ENCODE data around the gene CPT1B. TPM values are rescaled to one million over a fixed set of nuclear protein-coding genes. Genes with fewer than 3 reads are reported as not detected.
"Not testable (repeated sequence)": the region's sequence is repeated elsewhere in the genome, so short reads cannot be mapped to it uniquely, and the experiment has no call there.

CPT1B gene
- total and polyA plus RNA-seq, 3 experiments from 2014 or later: 0.40 to 45.0 (median 43.6) TPM

DNA sequence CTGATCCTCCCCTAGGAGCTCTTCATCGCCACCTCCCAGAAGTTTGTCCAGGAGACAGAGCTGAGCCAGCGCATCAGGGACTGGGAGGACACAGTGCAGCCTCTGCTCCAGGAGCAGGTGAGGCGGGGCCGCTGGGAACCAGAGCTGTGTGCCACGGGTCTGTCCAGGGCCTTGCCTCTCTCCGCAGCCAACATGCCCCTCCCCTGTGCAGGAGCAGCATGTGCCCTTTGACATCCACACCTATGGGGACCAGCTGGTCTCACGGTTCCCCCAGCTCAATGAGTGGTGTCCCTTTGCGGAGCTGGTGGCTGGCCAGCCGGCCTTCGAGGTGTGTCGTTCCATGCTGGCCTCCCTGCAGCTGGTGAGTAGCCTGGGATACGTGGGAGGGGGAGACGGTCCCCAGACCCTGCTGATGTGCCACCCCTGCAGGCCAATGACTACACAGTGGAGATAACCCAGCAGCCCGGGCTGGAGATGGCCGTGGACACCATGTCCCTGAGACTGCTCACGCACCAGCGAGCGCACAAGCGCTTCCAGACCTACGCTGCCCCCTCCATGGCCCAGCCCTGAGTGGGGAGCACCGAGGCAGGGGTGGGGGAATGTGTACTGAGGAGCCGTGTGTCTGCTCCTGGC is 55.3 kb downstream of the CPT1B start:
- no peak overlapping the region for H3K27ac ChIP-seq (ENCODE audit: low read depth, low read length)
- ChIA-PET POLR2A (no interaction called here), CTCF (interaction anchor here (1.0 to 3.6 kb wide), 4 partner anchors 12 to 41 kb away, joined by 3 to 58 read pairs (median 4); partner anchors contain the start of genes NCAPH2 and SYCE3)
- Mint-ChIP-seq H3K36me3 (peaks cover 0 to 46% (median 3%) of the 10 kb centered on the region in 3 donors), H3K9me3 (no peaks in the 10 kb centered on the region), H3K4me1 (peaks cover 18 to 27% (median 20%) of the 10 kb centered on the region in 3 donors), H3K4me3 (peak overlapping the region in 3 of 7 donors; percentile 5 to 55 (median 50)), H3K27me3 (no peaks in the 10 kb centered on the region), H3K27ac (peak overlapping the region in 1 of 8 donors; percentile 23)
- peaks cover 21% of the 10 kb centered on the region for H3K4me1 ChIP-seq (ENCODE audit: insufficient read depth, low read length)
- peaks cover 3% of the 10 kb centered on the region for H3K36me3 ChIP-seq (ENCODE audit: insufficient read depth, low read length)
- no peaks in the 10 kb centered on the region for H3K9me3 ChIP-seq (ENCODE audit: low read length)
- DNase-seq: no peak
- H3K4me3 ChIP-seq (ENCODE audit: low read length): no peak overlapping the region
- no peaks in the 10 kb centered on the region for H3K27me3 ChIP-seq (ENCODE audit: insufficient read depth, low read length, poor library complexity, severe bottlenecking)

DNA sequence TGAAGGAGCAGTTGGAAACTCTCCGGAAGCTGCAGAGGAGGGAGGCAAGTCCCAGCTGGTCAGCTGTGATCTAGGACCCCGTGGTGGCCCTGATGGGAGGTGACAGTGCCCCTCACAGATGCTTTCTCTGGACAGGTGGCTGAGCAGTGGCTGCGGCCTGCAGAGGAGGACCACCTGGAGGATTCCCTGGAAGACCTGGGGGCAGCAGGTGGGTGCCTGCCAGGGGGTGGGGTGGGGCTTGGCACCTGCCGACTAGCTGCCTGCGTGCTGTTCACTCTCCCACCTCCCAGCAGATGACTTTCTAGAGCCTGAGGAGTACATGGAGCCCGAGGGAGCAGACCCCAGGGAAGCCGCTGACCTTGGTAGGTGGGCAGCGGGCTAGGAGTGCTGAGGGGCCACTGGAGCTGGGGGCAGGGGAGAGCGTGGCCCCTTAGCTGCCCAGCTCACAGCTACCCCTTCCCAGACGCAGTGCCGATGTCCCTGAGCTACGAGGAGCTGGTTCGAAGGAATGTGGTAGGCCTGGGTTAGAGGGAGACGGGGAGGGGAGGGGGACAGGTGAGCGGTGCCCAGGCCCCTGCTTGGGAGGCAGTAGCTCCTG is 55.9 kb downstream of the CPT1B start:
- CTCF ChIA-PET: interaction anchor here (1.0 to 1.1 kb wide), 3 partner anchors 12 to 24 kb away, joined by 3 to 4 read pairs (median 3); partner anchors contain the start of gene NCAPH2
- Histone ChIP-seq H3K4me3 (ENCODE audit: low read length) (no peak overlapping the region), H3K36me3 (ENCODE audit: insufficient read depth, low read length) (peaks cover 9% of the 10 kb centered on the region), H3K27ac (ENCODE audit: low read depth, low read length) (no peak overlapping the region), H3K27me3 (ENCODE audit: insufficient read depth, low read length, poor library complexity, severe bottlenecking) (no peaks in the 10 kb centered on the region), H3K4me1 (ENCODE audit: insufficient read depth, low read length) (peaks cover 20% of the 10 kb centered on the region), H3K9me3 (ENCODE audit: low read length) (no peaks in the 10 kb centered on the region)
- POLR2A ChIA-PET: no interaction called here
- Mint-ChIP-seq H3K9me3 (no peaks in the 10 kb centered on the region), H3K36me3 (peaks cover 0 to 52% (median 3%) of the 10 kb centered on the region in 3 donors), H3K4me1 (peaks cover 12 to 20% (median 15%) of the 10 kb centered on the region in 3 donors), H3K27me3 (no peaks in the 10 kb centered on the region), H3K27ac (no peak overlapping the region), H3K4me3 (no peak overlapping the region)
- DNase-seq: no peak

DNA sequence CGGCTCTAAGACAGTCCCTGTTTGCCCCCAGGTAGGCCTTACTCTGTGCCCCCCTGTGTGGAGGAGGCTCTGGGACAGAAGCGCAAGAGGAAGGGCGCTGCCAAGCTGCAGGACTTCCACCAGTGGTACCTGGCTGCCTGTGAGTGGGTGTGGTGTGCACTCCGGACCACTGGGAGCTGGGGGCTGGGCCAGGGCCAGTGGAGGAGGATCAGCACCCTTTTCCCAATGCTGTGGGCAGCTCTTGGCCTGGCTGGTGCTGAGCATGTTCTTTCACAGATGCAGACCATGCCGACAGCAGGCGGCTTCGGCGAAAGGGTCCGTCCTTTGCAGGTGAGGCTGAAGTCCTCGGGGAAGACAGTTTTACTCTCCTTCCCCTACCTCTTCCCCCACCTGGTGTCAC is 56.5 kb downstream of the CPT1B start:
- peaks cover 9% of the 10 kb centered on the region for H3K36me3 ChIP-seq (ENCODE audit: insufficient read depth, low read length)
- CTCF ChIA-PET: no interaction called here
- H3K27me3 ChIP-seq (ENCODE audit: insufficient read depth, low read length, poor library complexity, severe bottlenecking): no peaks in the 10 kb centered on the region

DNA sequence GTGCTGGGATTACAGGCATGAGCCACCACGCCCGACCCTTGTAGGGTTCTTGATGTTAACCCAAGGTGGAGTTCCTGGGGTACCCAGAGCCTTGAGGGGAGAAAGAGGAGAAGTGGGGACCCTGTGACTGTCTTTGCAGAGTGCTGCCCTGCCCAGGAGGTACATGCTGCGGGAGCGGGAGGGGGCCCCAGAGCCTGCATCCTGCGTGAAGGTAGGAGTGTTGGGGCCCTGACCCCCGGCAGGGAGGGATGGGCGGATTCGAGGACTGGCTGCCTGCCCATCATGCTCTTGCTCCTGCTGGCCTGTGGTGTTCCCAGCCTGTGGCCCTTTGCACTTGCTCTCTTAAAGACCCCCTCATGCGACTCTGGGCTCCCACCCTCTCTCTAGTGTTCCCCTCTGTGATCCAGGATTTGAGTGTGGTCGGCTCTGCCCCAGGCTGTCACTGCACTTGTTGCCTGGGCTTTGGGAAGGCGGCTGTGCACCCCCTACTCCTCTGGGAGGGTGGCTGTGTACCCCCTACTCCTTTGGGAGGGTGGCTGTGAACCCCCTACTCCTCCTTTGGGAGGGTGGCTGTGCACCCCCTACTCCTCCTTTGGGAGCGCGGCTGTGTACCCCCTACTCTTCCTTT is 57.3 kb downstream of the CPT1B start:
- CTCF ChIA-PET: no interaction called here
- no peak for DNase-seq
- H3K27me3 Mint-ChIP-seq: no peaks in the 10 kb centered on the region
- H3K27ac ChIP-seq (ENCODE audit: low read depth, low read length): no peak overlapping the region
- H3K36me3 ChIP-seq (ENCODE audit: insufficient read depth, low read length): peaks cover 13% of the 10 kb centered on the region
- POLR2A ChIA-PET: no interaction called here
- peaks cover 6 to 14% (median 8%) of the 10 kb centered on the region in 3 donors for H3K4me1 Mint-ChIP-seq
- H3K4me3 Mint-ChIP-seq: no peak overlapping the region
- no peaks in the 10 kb centered on the region for H3K27me3 ChIP-seq (ENCODE audit: insufficient read depth, low read length, poor library complexity, severe bottlenecking)
- no peaks in the 10 kb centered on the region for H3K9me3 Mint-ChIP-seq
- peaks cover 11% of the 10 kb centered on the region for H3K4me1 ChIP-seq (ENCODE audit: insufficient read depth, low read length)
- H3K27ac Mint-ChIP-seq: no peak overlapping the region
- H3K36me3 Mint-ChIP-seq: peaks cover 0 to 64% (median 3%) of the 10 kb centered on the region in 3 donors
- H3K9me3 ChIP-seq (ENCODE audit: low read length): no peaks in the 10 kb centered on the region
- no peak overlapping the region for H3K4me3 ChIP-seq (ENCODE audit: low read length)

More for the DNA sequence above, 56.5 kb downstream of the CPT1B start:
- Mint-ChIP-seq H3K27me3 (no peaks in the 10 kb centered on the region), H3K27ac (no peak overlapping the region), H3K36me3 (peaks cover 0 to 57% (median 3%) of the 10 kb centered on the region in 3 donors), H3K4me1 (peaks cover 7 to 14% (median 9%) of the 10 kb centered on the region in 3 donors), H3K9me3 (no peaks in the 10 kb centered on the region), H3K4me3 (no peak overlapping the region)
- peaks cover 14% of the 10 kb centered on the region for H3K4me1 ChIP-seq (ENCODE audit: insufficient read depth, low read length)
- H3K4me3 ChIP-seq (ENCODE audit: low read length): no peak overlapping the region
- no peak for DNase-seq
- POLR2A ChIA-PET: no interaction called here
- H3K27ac ChIP-seq (ENCODE audit: low read depth, low read length): no peak overlapping the region
- H3K9me3 ChIP-seq (ENCODE audit: low read length): no peaks in the 10 kb centered on the region

DNA sequence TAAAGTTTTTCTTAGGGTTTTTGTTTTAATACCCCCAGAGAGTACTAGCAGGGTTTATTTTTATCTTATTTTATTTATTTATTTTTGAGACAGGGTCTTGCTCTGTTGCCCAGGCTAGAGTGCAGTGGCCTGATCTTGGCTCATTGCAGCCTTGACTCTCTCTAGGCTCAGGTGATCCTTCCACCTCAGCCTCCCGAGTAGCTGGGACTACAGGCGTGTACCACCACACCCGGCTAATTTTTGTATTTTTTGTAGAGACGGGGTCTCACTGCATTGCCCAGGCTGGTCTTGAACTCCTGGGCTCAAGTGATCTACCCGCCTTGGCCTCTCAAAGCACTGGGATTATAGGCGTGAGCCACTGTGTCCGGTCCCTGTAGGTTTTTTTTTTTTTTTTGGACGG is 58.0 kb downstream of the CPT1B start:
- H3K4me3 ChIP-seq (ENCODE audit: low read length); CTCF ChIA-PET; DNase-seq; H3K9me3 ChIP-seq (ENCODE audit: low read length); H3K27me3 ChIP-seq (ENCODE audit: insufficient read depth, low read length, poor library complexity, severe bottlenecking); H3K4me3 Mint-ChIP-seq; H3K27me3 Mint-ChIP-seq; H3K27ac ChIP-seq (ENCODE audit: low read depth, low read length); POLR2A ChIA-PET; H3K9me3 Mint-ChIP-seq: not testable (repeated sequence)
- Histone ChIP-seq H3K36me3 (ENCODE audit: insufficient read depth, low read length) (peaks cover 13% of the 10 kb centered on the region), H3K4me1 (ENCODE audit: insufficient read depth, low read length) (peaks cover 11% of the 10 kb centered on the region)
- H3K36me3 Mint-ChIP-seq: peaks cover 0 to 69% (median 3%) of the 10 kb centered on the region in 3 donors
- H3K27ac Mint-ChIP-seq: peak overlapping the region in 1 of 8 donors; percentile 27
- peaks cover 8 to 19% (median 12%) of the 10 kb centered on the region in 3 donors for H3K4me1 Mint-ChIP-seq

DNA sequence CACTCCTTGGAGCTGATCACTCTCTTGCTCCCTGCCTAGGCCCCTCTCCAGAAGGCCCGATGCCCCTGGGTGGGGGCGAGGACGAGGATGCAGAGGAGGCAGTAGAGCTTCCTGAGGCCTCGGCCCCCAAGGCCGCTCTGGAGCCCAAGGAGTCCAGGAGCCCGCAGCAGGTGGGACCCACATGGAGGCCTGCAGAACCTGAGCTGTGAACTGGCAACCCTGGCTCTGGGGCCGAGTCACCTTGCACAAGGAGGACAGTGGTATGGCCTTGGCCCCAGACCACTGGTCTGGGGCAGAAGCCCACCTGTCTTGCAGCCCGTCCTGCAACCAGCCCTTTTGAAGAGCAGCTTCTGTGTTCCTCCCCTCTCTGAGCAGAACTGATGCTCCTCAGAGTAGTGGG is 59.1 kb downstream of the CPT1B start:
- no peaks in the 10 kb centered on the region for H3K9me3 ChIP-seq (ENCODE audit: low read length)
- Mint-ChIP-seq H3K27me3 (no peaks in the 10 kb centered on the region), H3K4me3 (no peak overlapping the region), H3K4me1 (peaks cover 9 to 19% (median 13%) of the 10 kb centered on the region in 3 donors), H3K9me3 (no peaks in the 10 kb centered on the region), H3K36me3 (peaks cover 0 to 72% (median 0%) of the 10 kb centered on the region in 3 donors), H3K27ac (peak overlapping the region in 1 of 8 donors; percentile 10)
- H3K4me3 ChIP-seq (ENCODE audit: low read length): no peak overlapping the region
- peaks cover 2% of the 10 kb centered on the region for H3K4me1 ChIP-seq (ENCODE audit: insufficient read depth, low read length)
- peaks cover 13% of the 10 kb centered on the region for H3K36me3 ChIP-seq (ENCODE audit: insufficient read depth, low read length)
- POLR2A ChIA-PET: no interaction called here
- CTCF ChIA-PET: interaction anchor here (2.8 kb wide), 1 partner anchor 44 kb away, joined by 9 read pairs; the partner anchor contains the start of gene SYCE3
- H3K27ac ChIP-seq (ENCODE audit: low read depth, low read length): no peak overlapping the region
- no peaks in the 10 kb centered on the region for H3K27me3 ChIP-seq (ENCODE audit: insufficient read depth, low read length, poor library complexity, severe bottlenecking)
- DNase-seq: no peak

Other genes starting within 250 kb of the CPT1B start
- gene PPP6R2, start 235.1 kb downstream of the CPT1B start, total RNA-seq: 10 to 100 TPM; 49.7 to 55.9 TPM
- 34.2 TPM for gene PPP6R2, start 235.1 kb downstream of the CPT1B start, polyA plus RNA-seq
- 100 to 1,000 TPM; 144 to 150 TPM for gene SBF1, start 103.4 kb downstream of the CPT1B start, total RNA-seq
- gene SBF1, start 103.4 kb downstream of the CPT1B start, polyA plus RNA-seq: 43.8 TPM
- gene ADM2, start 96.9 kb downstream of the CPT1B start, total RNA-seq: 1 to 10 TPM; 3.4 to 3.5 TPM
- gene ADM2, start 96.9 kb downstream of the CPT1B start, polyA plus RNA-seq: 0.24 TPM
- under 1 TPM in 1 of 2 experiments, not detected in 1; 0.31 TPM for gene MIOX, start 91.6 kb downstream of the CPT1B start, total RNA-seq
- not detected for gene MIOX, start 91.6 kb downstream of the CPT1B start, polyA plus RNA-seq
- 10 to 100 TPM; 88.6 to 89.4 TPM for gene LMF2, start 70.7 kb downstream of the CPT1B start, total RNA-seq
- 33.6 TPM for gene LMF2, start 70.7 kb downstream of the CPT1B start, polyA plus RNA-seq
- 100 to 1,000 TPM; 155 to 165 TPM for gene NCAPH2, start 70.2 kb downstream of the CPT1B start, total RNA-seq
- gene NCAPH2, start 70.2 kb downstream of the CPT1B start, polyA plus RNA-seq: 36.5 TPM
- 1 to 10 TPM; 2.4 to 3.5 TPM for gene SCO2, start 52.8 kb downstream of the CPT1B start, total RNA-seq
- gene SCO2, start 52.8 kb downstream of the CPT1B start, polyA plus RNA-seq: 6.5 TPM
- gene TYMP, start 48.4 kb downstream of the CPT1B start, total RNA-seq: 10 to 100 TPM; 86.1 to 93.6 TPM
- 17.5 TPM for gene TYMP, start 48.4 kb downstream of the CPT1B start, polyA plus RNA-seq
- gene KLHDC7B, start 32.5 kb downstream of the CPT1B start, total RNA-seq: 1 to 10 TPM; 5.1 to 6.2 TPM
- gene KLHDC7B, start 32.5 kb downstream of the CPT1B start, polyA plus RNA-seq: 8.1 TPM
- not detected for gene SYCE3, start 15.5 kb downstream of the CPT1B start, total RNA-seq
- gene SYCE3, start 15.5 kb downstream of the CPT1B start, polyA plus RNA-seq: not detected
- gene CHKB, start 4.4 kb upstream of the CPT1B start, total RNA-seq: 10 to 100 TPM; 72.1 to 76.1 TPM
- gene CHKB, start 4.4 kb upstream of the CPT1B start, polyA plus RNA-seq: 33.3 TPM
- gene MAPK8IP2, start 22.4 kb upstream of the CPT1B start, total RNA-seq: under 1 TPM; 0.20 to 0.28 TPM
- gene MAPK8IP2, start 22.4 kb upstream of the CPT1B start, polyA plus RNA-seq: not detected
- 10 to 100 TPM; 23.6 to 25.3 TPM for gene ARSA, start 49.7 kb upstream of the CPT1B start, total RNA-seq
- 10.6 TPM for gene ARSA, start 49.7 kb upstream of the CPT1B start, polyA plus RNA-seq
- gene SHANK3, start 94.4 kb upstream of the CPT1B start, total RNA-seq: under 1 TPM; 0.07 TPM
- gene SHANK3, start 94.4 kb upstream of the CPT1B start, polyA plus RNA-seq: not detected
- not detected for gene ACR, start 159.8 kb upstream of the CPT1B start, total RNA-seq
- gene ACR, start 159.8 kb upstream of the CPT1B start, polyA plus RNA-seq: not detected
- gene RABL2B, start 205.2 kb upstream of the CPT1B start, total RNA-seq: 10 to 100 TPM; 35.6 to 36.2 TPM
- 28.9 TPM for gene RABL2B, start 205.2 kb upstream of the CPT1B start, polyA plus RNA-seq

Measured in CD8-positive, alpha-beta memory T cell (primary cell).